Left ventricle myocardium inferior (tissue), 1 donor: ENCODE results near the gene TP63. TPM values are rescaled to one million over a fixed set of nuclear protein-coding genes. Genes with fewer than 3 reads are reported as not detected.

Source experiments
- DNase-seq: peaks from one replicate; pipeline ENCODE4 v3.0.0-alpha.2; 2020
- H3K27ac ChIP-seq: fragments of 200-600 bp; replicated peaks from 2 replicates; pipeline ENCODE4 v1.8.0; 2021
- H3K27me3 ChIP-seq: fragments of 200-600 bp; 2 replicates; pipeline ENCODE4 v1.8.0; 2021; ENCODE audit warnings: low read depth
- H3K36me3 ChIP-seq: fragments of 200-600 bp; 2 replicates; pipeline ENCODE4 v1.8.0; 2021
- H3K4me1 ChIP-seq: fragments of 200-600 bp; 2 replicates; pipeline ENCODE4 v1.8.0; 2021
- H3K4me3 ChIP-seq: fragments of 200-600 bp; 2 replicates; pipeline ENCODE4 v1.8.0; 2021; ENCODE audit warnings: mild to moderate bottlenecking, moderate library complexity
- H3K9me3 ChIP-seq: fragments of 200-600 bp; replicated peaks from 2 replicates; pipeline ENCODE4 v1.8.0; 2021
- CTCF ChIP-seq: fragments of 200-600 bp; IDR thresholded peaks from 2 replicates; pipeline ENCODE4 v1.8.0; 2021; ENCODE audit warnings: antibody characterized with exemption, mild to moderate bottlenecking, borderline replicate concordance
- intact Hi-C: fragments of 100-400 bp; cut with micrococcal nuclease; formaldehyde crosslinking; loops from one replicate; pipeline ENCODE4 v1.11.0; 2022
- total RNA-seq: library from RNA; stranded (reverse); fragmentation: NEBNext Ultra II Directional; extraction: Animal tissue kit (Norgen Biotek cat#: 25700); gene quantifications from one replicate; pipeline ENCODE4 v1.2.1, GENCODE V29; 2021
- donor health status: DM: no; HTN: yes; CAD: no; lungs with severe emphysema.

Gene TP63
- total RNA-seq, 1 donor from 2014 or later, result 0.14 TPM

- Histone ChIP-seq H3K4me1 (no peaks in the 10 kb centered on the region), H3K4me3 (no peak overlapping the region)
- intact Hi-C loops, result no loop called here
These were observed 95.1 kb downstream of the TP63 start for GRCh38 chr3:189726277-189726676.

DNA sequence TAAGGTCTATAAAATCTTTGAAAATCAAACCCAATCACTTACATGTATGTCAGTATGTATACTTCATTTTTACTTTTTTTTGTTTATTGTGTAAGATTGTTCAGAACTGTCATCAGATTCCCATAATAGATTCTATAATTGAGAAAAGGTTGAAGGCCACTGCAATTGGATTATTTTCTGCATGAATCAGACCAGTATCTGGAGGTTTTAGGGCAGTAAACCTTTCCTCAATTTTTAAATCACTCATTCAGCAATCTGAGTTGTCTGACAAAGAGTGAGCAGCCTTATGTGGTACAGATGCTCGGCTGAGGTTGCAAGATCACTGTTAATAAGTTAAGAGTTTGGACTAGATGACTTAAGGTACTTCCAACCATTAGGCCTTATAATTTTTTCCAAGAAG lies 96.0 kb downstream of the TP63 start:
- Histone ChIP-seq H3K9me3 (no peaks in the 10 kb centered on the region), H3K4me3 (no peak overlapping the region), H3K27me3 (no peaks in the 10 kb centered on the region), H3K4me1 (no peaks in the 10 kb centered on the region), H3K27ac (no peak overlapping the region), H3K36me3 (no peaks in the 10 kb centered on the region)
- intact Hi-C loops, result no loop called here
- no peak for DNase-seq
- no peak for TF ChIP-seq CTCF

More at GRCh38 chr3:189726277-189726676, 95.1 kb downstream of the TP63 start:
- no peak for TF ChIP-seq CTCF
- Histone ChIP-seq H3K27me3 (no peaks in the 10 kb centered on the region), H3K27ac (no peak overlapping the region), H3K9me3 (no peaks in the 10 kb centered on the region), H3K36me3 (no peaks in the 10 kb centered on the region)
- no peak for DNase-seq

GRCh38 chr3:189727898-189728297 lies 96.7 kb downstream of the TP63 start:
- DNase-seq, result no peak
- intact Hi-C loops, result no loop called here
- H3K4me3 ChIP-seq, result no peak overlapping the region
- H3K27ac ChIP-seq, result no peak overlapping the region
- no peaks in the 10 kb centered on the region for H3K9me3 ChIP-seq
- H3K27me3 ChIP-seq, result no peaks in the 10 kb centered on the region
- no peak for TF ChIP-seq CTCF
- H3K36me3 ChIP-seq, result no peaks in the 10 kb centered on the region
- H3K4me1 ChIP-seq, result no peaks in the 10 kb centered on the region

- Histone ChIP-seq H3K4me1 (no peaks in the 10 kb centered on the region), H3K36me3 (no peaks in the 10 kb centered on the region), H3K4me3 (no peak overlapping the region), H3K27me3 (no peaks in the 10 kb centered on the region), H3K9me3 (no peaks in the 10 kb centered on the region), H3K27ac (no peak overlapping the region)
- TF ChIP-seq CTCF, result no peak
- intact Hi-C loops, result no loop called here
- no peak for DNase-seq
These were observed 97.7 kb downstream of the TP63 start for GRCh38 chr3:189728915-189729314.

DNA sequence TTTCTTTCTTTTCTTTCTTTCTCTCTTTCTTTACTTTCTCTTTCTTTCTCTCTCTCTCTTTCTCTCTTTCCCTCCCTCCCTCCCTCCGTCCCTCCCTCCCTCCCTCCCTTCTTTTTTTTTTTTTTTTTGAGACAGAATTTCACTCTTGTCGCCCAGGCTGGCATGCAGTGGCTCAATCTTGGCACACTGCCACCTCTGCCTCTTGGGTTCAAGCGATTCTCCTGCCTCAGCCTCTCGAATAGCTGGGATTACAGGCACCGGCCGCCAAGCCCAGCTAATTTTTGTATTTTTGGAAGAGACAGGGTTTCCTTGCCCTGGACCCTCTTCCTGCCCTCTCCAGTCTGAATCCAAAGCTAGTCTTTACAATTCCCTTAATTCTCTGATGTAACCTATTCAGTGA lies 102.9 kb downstream of the TP63 start:
- Histone ChIP-seq H3K27me3 (no peaks in the 10 kb centered on the region), H3K9me3 (no peaks in the 10 kb centered on the region), H3K4me1 (no peaks in the 10 kb centered on the region), H3K4me3 (no peak overlapping the region), H3K36me3 (no peaks in the 10 kb centered on the region), H3K27ac (no peak overlapping the region)
- DNase-seq, result no peak
- intact Hi-C loops, result no loop called here
- TF ChIP-seq CTCF, result no peak

GRCh38 chr3:189735913-189736312 lies 104.7 kb downstream of the TP63 start:
- no peak overlapping the region for H3K4me3 ChIP-seq
- no peaks in the 10 kb centered on the region for H3K4me1 ChIP-seq
- DNase-seq, result no peak
- no peak overlapping the region for H3K27ac ChIP-seq
- intact Hi-C loops, result no loop called here
- no peaks in the 10 kb centered on the region for H3K36me3 ChIP-seq
- H3K9me3 ChIP-seq, result no peaks in the 10 kb centered on the region
- no peaks in the 10 kb centered on the region for H3K27me3 ChIP-seq
- TF ChIP-seq CTCF, result no peak
